SK-N-MC (cell line): Measurements from ENCODE around the gene TPSB2.
"Not testable (repeated sequence)": the region's sequence is repeated elsewhere in the genome, so short reads cannot be mapped to it uniquely, and the experiment has no call there.

ENCODE experiments used
- DNase-seq: peaks from one replicate; pipeline ENCODE4 v3.0.0-alpha.2; 2011; ENCODE audit warnings: low read depth, low spot score
- H3K27ac ChIP-seq: fragments of 200-600 bp; sonication (generic); 2 replicates; pipeline ENCODE4 v1.5.1; 2016; ENCODE audit warnings: mixed run types
- H3K36me3 ChIP-seq: fragments of 200-600 bp; sonication (generic); 2 replicates; pipeline ENCODE4 v1.6.1; 2017; ENCODE audit warnings: antibody characterized with exemption, low read length, mixed read lengths; ENCODE audit not compliant: insufficient read depth
- H3K4me3 ChIP-seq: fragments of 200-600 bp; sonication (generic); 2 replicates; pipeline ENCODE4 v1.5.1; 2016
- H3K9ac ChIP-seq: fragments of 200-600 bp; sonication (generic); 2 replicates; pipeline ENCODE4 v1.8.0; 2017; ENCODE audit warnings: mixed run types, mixed read lengths; ENCODE audit not compliant: insufficient read length
- H3K9me3 ChIP-seq: fragments of 200-600 bp; sonication (generic); 2 replicates; pipeline ENCODE4 v1.6.1; 2017; ENCODE audit warnings: low read depth, mild to moderate bottlenecking, antibody characterized with exemption, low read length, moderate library complexity, mixed read lengths
- EZH2 ChIP-seq: fragments of 200-600 bp; sonication (generic); IDR thresholded peaks from one replicate; pipeline ENCODE4 v1.6.1; 2017; ENCODE audit warnings: antibody characterized with exemption
- FOXP2 ChIP-seq: optimal IDR thresholded peaks from 2 replicates; pipeline ENCODE3; 2011; ENCODE audit warnings: mild to moderate bottlenecking, moderate library complexity; ENCODE audit not compliant: insufficient read depth; ENCODE audit errors: extremely low read length, control extremely low read depth
- POLR2AphosphoS5 ChIP-seq: IDR thresholded peaks from 2 replicates; pipeline ENCODE4 v1.6.1; 2012; ENCODE audit warnings: mild to moderate bottlenecking, low read depth, low read length, borderline replicate concordance

The TPSB2 gene

DNA sequence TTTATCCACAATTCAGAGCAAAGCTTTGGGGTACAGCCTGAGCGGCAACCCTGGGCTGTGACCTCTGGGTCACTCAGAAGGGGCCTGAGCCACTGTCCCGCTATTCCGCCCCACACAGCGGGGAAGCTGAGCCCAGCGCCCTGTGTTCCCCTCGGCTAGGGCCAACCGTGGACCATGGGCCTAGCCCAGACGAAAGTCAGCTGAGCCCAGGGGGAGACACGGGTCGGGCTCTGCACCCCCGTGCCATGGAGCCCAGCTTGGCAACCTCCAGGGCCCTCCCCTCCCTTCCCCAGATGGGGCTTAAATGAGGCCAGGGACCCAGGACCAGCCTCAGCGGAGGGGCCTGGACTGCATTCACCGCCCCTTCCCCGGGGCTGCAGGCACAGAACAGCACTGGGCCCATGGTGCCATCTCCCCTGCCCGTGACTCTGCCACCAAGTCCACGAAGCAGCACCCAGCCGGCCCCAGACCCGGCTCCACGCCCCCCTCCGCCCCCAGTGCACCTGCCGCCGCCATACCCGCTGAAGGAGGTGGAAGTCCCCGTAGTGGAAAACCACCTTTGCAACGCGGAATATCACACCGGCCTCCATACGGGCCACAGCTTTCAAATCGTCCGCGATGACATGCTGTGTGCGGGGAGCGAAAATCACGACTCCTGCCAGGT lies 27.7 kb upstream of the TPSB2 start:
- no peak for TF ChIP-seq EZH2
- no peak for TF ChIP-seq FOXP2
- no peak for TF ChIP-seq POLR2AphosphoS5
- Histone ChIP-seq H3K9me3 (no peaks in the 10 kb centered on the region), H3K36me3 (no peaks in the 10 kb centered on the region), H3K27ac (no peak overlapping the region), H3K9ac (no peak overlapping the region), H3K4me3 (no peak overlapping the region)
- DNase-seq = no peak

DNA sequence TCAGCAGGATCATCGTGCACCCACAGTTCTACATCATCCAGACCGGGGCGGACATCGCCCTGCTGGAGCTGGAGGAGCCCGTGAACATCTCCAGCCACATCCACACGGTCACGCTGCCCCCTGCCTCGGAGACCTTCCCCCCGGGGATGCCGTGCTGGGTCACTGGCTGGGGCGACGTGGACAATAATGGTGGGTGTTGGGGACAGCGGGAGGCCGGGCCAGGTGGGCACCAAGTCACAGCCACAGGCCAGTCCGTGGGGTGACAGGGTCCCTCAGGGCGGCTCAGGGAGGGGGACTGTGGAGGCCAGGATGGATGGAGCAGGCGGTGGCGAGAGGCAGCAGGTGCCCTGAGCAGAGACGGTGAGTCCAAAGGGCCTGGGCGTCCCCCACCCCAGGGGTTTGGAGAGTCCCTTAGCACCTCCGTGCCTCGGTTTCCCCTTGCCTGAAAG lies 26.9 kb upstream of the TPSB2 start:
- H3K27ac ChIP-seq = no peak overlapping the region
- H3K4me3 ChIP-seq = no peak overlapping the region
- no peaks in the 10 kb centered on the region for H3K36me3 ChIP-seq
- no peaks in the 10 kb centered on the region for H3K9me3 ChIP-seq
- no peak for DNase-seq
- H3K9ac ChIP-seq = no peak overlapping the region
- no peak for TF ChIP-seq FOXP2
- TF ChIP-seq EZH2 = no peak
- TF ChIP-seq POLR2AphosphoS5 = no peak

- H3K36me3 ChIP-seq, DNase-seq, H3K9me3 ChIP-seq, H3K27ac ChIP-seq, H3K4me3 ChIP-seq, H3K9ac ChIP-seq: not testable (repeated sequence)
Measured at GRCh38 chr16:1256296-1256873, 26.4 kb upstream of the TPSB2 start.

DNA sequence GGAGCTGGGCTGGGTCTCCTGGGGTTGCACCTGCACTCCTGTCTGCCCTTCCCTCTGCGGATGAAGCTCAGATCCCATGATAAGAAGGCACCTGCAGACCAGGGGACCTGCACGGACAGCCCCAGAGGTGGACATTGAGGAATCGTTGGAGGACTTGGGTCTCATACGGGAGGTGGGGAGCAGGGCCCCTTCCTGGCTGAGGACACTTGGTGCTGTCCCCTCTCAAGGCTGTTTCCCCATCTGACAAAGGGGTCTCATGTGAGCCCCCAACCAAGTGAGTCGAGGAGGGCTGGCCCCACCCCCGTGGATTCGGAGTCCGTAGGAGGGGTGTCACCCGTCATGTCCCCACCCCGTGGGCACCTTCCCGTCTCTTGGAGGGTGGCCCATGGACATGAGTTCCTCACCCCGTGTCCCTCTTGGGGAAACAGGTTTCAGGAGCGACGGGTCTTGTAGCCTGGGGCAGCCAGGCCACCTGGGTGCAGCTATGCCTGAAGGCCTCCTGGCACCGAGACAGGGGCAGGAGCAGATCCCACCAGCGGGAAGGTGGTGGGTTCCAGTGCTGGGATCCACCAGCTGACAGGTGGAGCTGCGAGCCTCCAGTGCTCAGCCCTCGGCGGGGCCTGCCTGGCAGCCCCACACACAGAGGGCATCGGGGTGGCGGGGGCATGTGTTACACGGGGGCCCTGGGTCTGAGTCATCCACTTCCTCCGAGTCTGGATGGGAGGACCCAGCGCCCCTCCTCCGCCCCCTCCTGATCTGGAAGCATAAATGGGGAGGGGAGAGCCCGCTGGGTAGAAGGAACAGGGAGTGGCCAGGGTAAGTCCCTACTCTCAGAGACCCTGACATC lies 25.5 kb upstream of the TPSB2 start, which contains the start of gene TPSD1:
Gene TPSD1, plus strand, starts transcription at position 794 of the 847 bp plus-strand sequence. CDS start 212 bp downstream, outside the sequence.
- not testable (repeated sequence) for H3K36me3 ChIP-seq

DNA sequence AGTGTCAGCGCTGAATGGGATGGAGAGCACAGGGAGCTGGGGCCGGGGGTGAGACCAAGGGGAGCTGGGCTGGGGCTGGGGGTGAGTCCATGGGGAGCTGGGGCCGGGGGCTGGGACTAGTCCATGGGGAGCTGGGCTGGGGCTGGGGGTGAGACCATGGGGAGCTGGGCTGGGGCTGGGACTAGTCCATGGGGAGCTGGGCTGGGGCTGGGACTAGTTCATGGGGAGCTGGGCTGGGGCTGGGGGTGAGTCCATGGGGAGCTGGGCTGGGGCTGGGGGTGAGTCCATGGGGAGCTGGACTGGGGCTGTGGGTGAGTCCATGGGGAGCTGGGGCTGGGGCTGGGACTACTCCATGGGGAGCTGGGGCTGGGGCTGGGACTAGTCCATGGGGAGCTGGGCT lies 24.8 kb upstream of the TPSB2 start:
- not testable (repeated sequence) for H3K36me3 ChIP-seq, H3K27ac ChIP-seq

More for the DNA sequence above, 25.5 kb upstream of the TPSB2 start, which contains the start of gene TPSD1:
- not testable (repeated sequence) for H3K4me3 ChIP-seq, H3K9ac ChIP-seq, DNase-seq, H3K9me3 ChIP-seq, H3K27ac ChIP-seq

GRCh38 chr16:1253701-1254364 lies 23.8 kb upstream of the TPSB2 start:
- not testable (repeated sequence) for H3K9ac ChIP-seq, H3K4me3 ChIP-seq, DNase-seq, H3K9me3 ChIP-seq, H3K36me3 ChIP-seq, H3K27ac ChIP-seq

More for the DNA sequence above, 24.8 kb upstream of the TPSB2 start:
- H3K9me3 ChIP-seq, H3K9ac ChIP-seq, DNase-seq, H3K4me3 ChIP-seq: not testable (repeated sequence)

DNA sequence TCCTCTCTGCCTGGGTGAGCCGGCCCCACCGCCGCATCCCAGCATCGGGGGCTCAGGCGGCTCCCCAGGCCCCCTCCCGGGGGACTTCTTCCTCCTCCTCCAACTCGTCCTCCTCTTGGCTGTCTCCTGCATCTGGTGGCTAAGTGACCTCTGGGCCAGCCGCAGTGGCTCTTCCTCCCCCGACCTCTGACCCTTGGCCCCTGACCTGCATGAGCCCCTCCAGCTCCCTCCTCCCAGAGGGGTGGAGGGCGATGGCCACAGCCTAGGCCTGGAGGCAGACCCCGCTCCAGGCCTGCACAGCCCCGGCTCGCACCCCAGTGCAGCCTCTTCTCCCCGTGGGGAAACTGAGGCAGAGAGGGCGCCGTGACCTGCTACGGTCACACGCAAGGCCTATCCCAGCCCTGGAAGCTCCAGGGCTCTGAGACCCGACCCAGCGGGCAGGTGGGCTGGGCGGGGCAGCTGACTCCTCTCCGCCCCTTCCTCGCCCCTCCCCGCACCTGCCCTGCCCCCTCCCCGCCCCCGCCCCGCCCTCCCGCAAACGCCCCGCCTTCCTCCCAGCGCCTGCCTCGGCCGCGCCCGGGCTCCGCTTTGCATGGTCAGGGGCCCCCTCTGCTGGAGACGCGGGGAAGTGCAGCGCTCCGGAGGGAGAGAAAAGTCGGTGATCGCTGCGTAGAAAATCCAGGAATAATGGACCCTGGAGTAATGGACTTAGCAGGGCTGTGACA lies 19.2 kb upstream of the TPSB2 start:
- DNase-seq, H3K9me3 ChIP-seq, H3K36me3 ChIP-seq, H3K27ac ChIP-seq, H3K4me3 ChIP-seq, H3K9ac ChIP-seq: not testable (repeated sequence)

GRCh38 chr16:1247903-1248537 lies 18.0 kb upstream of the TPSB2 start:
- H3K36me3 ChIP-seq, H3K4me3 ChIP-seq, DNase-seq: not testable (repeated sequence)

More at GRCh38 chr16:1247903-1248537, 18.0 kb upstream of the TPSB2 start:
- not testable (repeated sequence) for H3K9ac ChIP-seq, H3K9me3 ChIP-seq
- H3K27ac ChIP-seq = peak overlapping the region; percentile 92; the same call in 1 of the 2 replicates
